GM12872 (cell line): ENCODE results near the gene PPM1B.

Source experiments
- CTCF ChIP-seq: IDR thresholded peaks from 3 replicates; pipeline ENCODE4 v1.5.1; 2011; ENCODE audit warnings: low read depth, mild to moderate bottlenecking, low read length, moderate library complexity; ENCODE audit not compliant: insufficient read depth

Gene PPM1B

GRCh38 chr2:44189104-44189503 is 20.4 kb downstream of the PPM1B start:
- no peak for TF ChIP-seq CTCF

- TF ChIP-seq CTCF = no peak
Observed at GRCh38 chr2:44190526-44190925, 21.9 kb downstream of the PPM1B start.

GRCh38 chr2:44191739-44192138 is 23.1 kb downstream of the PPM1B start:
- TF ChIP-seq CTCF = no peak

GRCh38 chr2:44192646-44193045 is 24.0 kb downstream of the PPM1B start:
- no peak for TF ChIP-seq CTCF

GRCh38 chr2:44195714-44196113 is 27.0 kb downstream of the PPM1B start:
- no peak for TF ChIP-seq CTCF

- TF ChIP-seq CTCF = no peak
Observed at GRCh38 chr2:44197816-44198215, 29.1 kb downstream of the PPM1B start.

GRCh38 chr2:44200011-44200410 is 31.3 kb downstream of the PPM1B start:
- no peak for TF ChIP-seq CTCF

- TF ChIP-seq CTCF = no peak
Observed at GRCh38 chr2:44200759-44201158, 32.1 kb downstream of the PPM1B start.
